Measurements from ENCODE around the gene EPN2.

EPN2 gene

DNA sequence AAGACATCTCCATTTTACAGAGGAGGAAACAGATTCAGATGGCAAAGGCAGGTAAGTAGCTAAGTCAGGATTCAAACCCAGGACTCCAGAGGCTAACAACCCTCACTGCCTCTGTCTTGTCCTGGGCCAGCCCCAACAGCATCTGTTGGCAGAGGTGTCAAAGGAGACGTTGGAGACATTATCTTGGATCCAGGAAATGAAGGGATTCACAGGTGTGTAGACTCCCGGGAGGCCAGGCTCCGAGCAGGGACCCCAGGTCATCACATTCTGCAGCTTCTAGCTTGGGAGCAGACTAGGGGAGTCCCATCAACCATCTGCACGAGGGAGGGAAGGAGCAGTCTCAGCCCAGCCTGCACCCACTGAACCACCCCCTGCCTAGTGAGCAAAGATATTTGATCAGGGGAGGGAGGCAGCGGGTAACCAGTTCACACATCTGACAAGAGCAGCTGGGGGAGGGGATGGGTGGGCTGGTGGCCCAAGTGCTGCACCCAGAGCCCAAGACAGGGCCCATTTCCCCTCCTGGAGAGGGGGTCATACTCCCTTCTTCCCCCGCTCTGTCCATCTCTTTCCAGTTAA is 126.4 kb downstream of the EPN2 start:
- Histone ChIP-seq H3K27ac (no peak overlapping the region), H3K36me3 (ENCODE audit: insufficient read depth) (no peaks in the 10 kb centered on the region), H2AFZ (ENCODE audit: low read depth) (no peak overlapping the region), H3K4me2 (no peak overlapping the region; the same call in 1 of the 2 replicates), H3K4me1 (ENCODE audit: low read depth, poor library complexity, severe bottlenecking) (peaks cover 8% of the 10 kb centered on the region), H3K4me3 (IDR thresholded peaks at IDR 0.05; ENCODE audit: insufficient read depth, low read depth, low read length) (no peak overlapping the region), H3K27me3 (ENCODE audit: insufficient read depth, low read depth) (no peaks in the 10 kb centered on the region), H3K79me2 (ENCODE audit: insufficient read depth, low read depth) (no peaks in the 10 kb centered on the region), H3K9ac (no peak overlapping the region), H4K20me1 (ENCODE audit: insufficient read depth) (no peaks in the 10 kb centered on the region)
- TF ChIP-seq, protein P1, sequence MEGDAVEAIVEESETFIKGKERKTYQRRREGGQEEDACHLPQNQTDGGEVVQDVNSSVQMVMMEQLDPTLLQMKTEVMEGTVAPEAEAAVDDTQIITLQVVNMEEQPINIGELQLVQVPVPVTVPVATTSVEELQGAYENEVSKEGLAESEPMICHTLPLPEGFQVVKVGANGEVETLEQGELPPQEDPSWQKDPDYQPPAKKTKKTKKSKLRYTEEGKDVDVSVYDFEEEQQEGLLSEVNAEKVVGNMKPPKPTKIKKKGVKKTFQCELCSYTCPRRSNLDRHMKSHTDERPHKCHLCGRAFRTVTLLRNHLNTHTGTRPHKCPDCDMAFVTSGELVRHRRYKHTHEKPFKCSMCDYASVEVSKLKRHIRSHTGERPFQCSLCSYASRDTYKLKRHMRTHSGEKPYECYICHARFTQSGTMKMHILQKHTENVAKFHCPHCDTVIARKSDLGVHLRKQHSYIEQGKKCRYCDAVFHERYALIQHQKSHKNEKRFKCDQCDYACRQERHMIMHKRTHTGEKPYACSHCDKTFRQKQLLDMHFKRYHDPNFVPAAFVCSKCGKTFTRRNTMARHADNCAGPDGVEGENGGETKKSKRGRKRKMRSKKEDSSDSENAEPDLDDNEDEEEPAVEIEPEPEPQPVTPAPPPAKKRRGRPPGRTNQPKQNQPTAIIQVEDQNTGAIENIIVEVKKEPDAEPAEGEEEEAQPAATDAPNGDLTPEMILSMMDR (conservative IDR thresholded peaks at IDR 0.05; ENCODE audit: low read depth, low read length): no peak

DNA sequence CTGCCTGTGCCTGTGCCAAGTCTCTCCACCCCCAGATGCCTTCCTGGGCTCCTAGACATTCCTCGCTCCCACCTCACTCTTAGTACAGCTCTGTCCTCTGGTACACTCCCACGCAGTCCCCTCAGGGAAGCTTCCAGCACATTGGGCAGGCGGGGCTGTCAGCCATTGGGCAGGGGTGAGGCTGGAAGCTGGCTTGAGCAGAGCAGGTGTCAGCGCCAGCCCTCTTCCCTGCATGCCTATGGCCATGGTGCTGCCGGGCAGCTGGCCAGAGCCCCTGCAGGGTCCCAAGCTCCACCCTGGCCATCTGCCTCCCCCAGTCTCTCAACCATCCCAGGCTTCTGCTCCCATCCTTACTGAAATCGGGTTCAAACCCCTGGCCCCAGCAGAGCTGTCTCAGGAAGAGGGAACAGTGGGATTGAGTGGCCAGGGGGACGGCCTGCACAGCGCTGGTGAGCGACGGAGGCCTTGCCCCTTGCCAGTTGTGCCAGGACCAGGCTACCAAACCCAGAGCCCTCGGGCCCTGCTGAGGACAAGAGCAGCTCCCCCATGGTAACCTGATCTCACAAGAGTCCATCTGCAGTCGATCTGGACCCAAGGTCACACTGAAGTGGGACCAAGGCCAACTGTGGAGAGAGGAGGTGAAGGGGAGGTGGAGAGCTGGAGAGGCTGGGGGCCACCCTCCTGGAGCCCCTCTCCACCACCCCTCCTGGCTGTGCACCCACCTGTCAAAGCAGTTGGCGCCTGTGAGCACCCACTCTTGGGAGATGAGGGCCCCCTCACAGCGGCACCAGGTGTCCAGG is 127.7 kb downstream of the EPN2 start:
- Histone ChIP-seq H3K27ac (no peak overlapping the region), H3K4me3 (IDR thresholded peaks at IDR 0.05; ENCODE audit: insufficient read depth, low read depth, low read length) (no peak overlapping the region), H3K9ac (no peak overlapping the region), H3K27me3 (ENCODE audit: insufficient read depth, low read depth) (no peaks in the 10 kb centered on the region), H2AFZ (ENCODE audit: low read depth) (no peak overlapping the region), H3K4me2 (no peak overlapping the region), H3K79me2 (ENCODE audit: insufficient read depth, low read depth) (no peaks in the 10 kb centered on the region), H3K4me1 (ENCODE audit: low read depth, poor library complexity, severe bottlenecking) (peaks cover 8% of the 10 kb centered on the region), H3K36me3 (ENCODE audit: insufficient read depth) (no peaks in the 10 kb centered on the region), H4K20me1 (ENCODE audit: insufficient read depth) (no peaks in the 10 kb centered on the region)
- TF ChIP-seq, protein P1 (conservative IDR thresholded peaks at IDR 0.05; ENCODE audit: low read depth, low read length): no peak

DNA sequence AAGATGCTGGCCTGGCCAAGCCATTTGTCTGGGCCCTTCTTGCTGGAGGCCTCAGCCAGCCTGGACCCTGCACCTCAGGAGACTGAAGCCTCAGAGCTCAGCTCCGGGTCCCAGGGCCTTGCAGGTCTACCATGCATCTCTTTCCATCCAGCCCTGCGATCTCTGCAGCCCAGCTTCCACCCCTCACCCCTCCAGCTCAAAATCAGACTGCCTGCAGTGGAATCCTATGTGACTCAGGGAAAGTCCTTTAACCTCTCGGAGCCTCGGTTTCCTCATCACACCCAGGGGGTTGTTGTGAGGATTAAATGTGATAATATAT is 128.3 kb downstream of the EPN2 start:
- no peak overlapping the region for H2AFZ ChIP-seq (ENCODE audit: low read depth)
- no peaks in the 10 kb centered on the region for H3K79me2 ChIP-seq (ENCODE audit: insufficient read depth, low read depth)
- TF ChIP-seq, protein P1 (conservative IDR thresholded peaks at IDR 0.05; ENCODE audit: low read depth, low read length): no peak
- H3K4me2 ChIP-seq: no peak overlapping the region
- no peak overlapping the region for H3K27ac ChIP-seq
- H3K4me3 ChIP-seq (IDR thresholded peaks at IDR 0.05; ENCODE audit: insufficient read depth, low read depth, low read length): no peak overlapping the region
- peaks cover 8% of the 10 kb centered on the region for H3K4me1 ChIP-seq (ENCODE audit: low read depth, poor library complexity, severe bottlenecking)
- no peaks in the 10 kb centered on the region for H4K20me1 ChIP-seq (ENCODE audit: insufficient read depth)
- H3K27me3 ChIP-seq (ENCODE audit: insufficient read depth, low read depth): no peaks in the 10 kb centered on the region
- H3K9ac ChIP-seq: no peak overlapping the region
- no peaks in the 10 kb centered on the region for H3K36me3 ChIP-seq (ENCODE audit: insufficient read depth)

DNA sequence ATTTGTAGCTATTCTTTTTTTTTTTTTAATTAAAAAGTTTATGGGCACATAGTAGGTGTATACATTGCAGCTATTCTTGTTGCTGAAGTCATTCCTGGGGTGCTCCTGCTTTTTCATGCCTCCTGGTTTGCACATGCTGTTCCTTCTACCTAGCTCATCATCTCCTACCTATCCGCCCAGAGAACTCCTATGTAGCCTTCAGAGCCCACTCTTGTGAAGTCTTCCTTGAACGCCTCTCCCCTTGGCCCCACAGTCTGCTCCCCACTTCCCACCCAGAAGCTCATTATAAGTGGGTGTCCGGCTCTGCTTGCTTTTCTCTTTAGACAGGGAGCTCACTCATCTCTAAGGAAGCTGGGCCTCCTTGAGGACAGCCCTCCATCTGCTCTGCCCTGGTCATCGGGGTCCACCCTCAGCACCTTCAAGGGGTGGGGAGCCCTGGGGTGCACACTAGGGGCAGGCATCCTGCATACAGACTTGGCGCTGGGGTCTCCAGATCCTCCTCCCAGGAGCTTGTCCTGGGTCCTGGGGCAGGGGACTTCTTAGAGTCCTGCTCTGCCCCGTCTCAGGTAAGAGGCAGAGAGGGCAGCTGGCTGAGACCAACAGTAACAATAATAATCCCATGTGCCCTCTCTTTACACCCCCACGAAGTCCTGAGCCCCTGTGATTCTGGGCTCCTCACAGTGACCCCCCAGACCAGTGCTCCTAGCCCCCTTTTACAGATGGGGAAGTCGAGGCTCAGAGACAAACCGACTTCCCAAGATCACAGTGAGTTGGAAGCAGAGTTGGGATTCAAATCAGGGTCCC is 128.9 kb downstream of the EPN2 start:
- H3K4me1 ChIP-seq (ENCODE audit: low read depth, poor library complexity, severe bottlenecking): peaks cover 8% of the 10 kb centered on the region
- no peak overlapping the region for H3K4me3 ChIP-seq (IDR thresholded peaks at IDR 0.05; ENCODE audit: insufficient read depth, low read depth, low read length)
- H3K9ac ChIP-seq: no peak overlapping the region
- H2AFZ ChIP-seq (ENCODE audit: low read depth): no peak overlapping the region
- TF ChIP-seq, protein P1 (conservative IDR thresholded peaks at IDR 0.05; ENCODE audit: low read depth, low read length): no peak
- H4K20me1 ChIP-seq (ENCODE audit: insufficient read depth): no peaks in the 10 kb centered on the region
- H3K4me2 ChIP-seq: no peak overlapping the region
- H3K27me3 ChIP-seq (ENCODE audit: insufficient read depth, low read depth): no peaks in the 10 kb centered on the region
- H3K79me2 ChIP-seq (ENCODE audit: insufficient read depth, low read depth): no peaks in the 10 kb centered on the region
- no peak overlapping the region for H3K27ac ChIP-seq
- H3K36me3 ChIP-seq (ENCODE audit: insufficient read depth): no peaks in the 10 kb centered on the region

All from KMS-11 (cell line).